Activated naive CD4-positive, alpha-beta T cell (primary cell): ENCODE results near the gene UBE2S.
A peak's percentile ranks its signal among the peaks of the same experiment; 100 is the strongest.
"Not testable (repeated sequence)": the region's sequence is repeated elsewhere in the genome, so short reads cannot be mapped to it uniquely, and the experiment has no call there.

ENCODE experiments used
- DNase-seq, 4 experiments: peaks; one replicate each; lab custom pipeline; 2025; lab: John Stamatoyannopoulos, UW

Gene UBE2S

GRCh38 chr19:55407550-55407799 is at the start of gene UBE2S:
UBE2S (minus strand) TSS chr19:55407788; CDS start chr19:55407589, 199 bp downstream.
- DNase-seq: not testable (repeated sequence)

- DNase-seq: no peak
Measured at GRCh38 chr19:55456347-55456746, 48.8 kb upstream of the UBE2S start.

GRCh38 chr19:55455576-55456235 is 48.1 kb upstream of the UBE2S start:
- DNase-seq: no peak

- DNase-seq: peak in 2 of 4 experiments; percentile 32 to 36
Measured at GRCh38 chr19:55454787-55455243, 47.2 kb upstream of the UBE2S start.

- DNase-seq: no peak
Measured at GRCh38 chr19:55453511-55454260, 46.1 kb upstream of the UBE2S start.

- peak in 1 of 4 experiments; percentile 14 for DNase-seq
Measured at GRCh38 chr19:55452749-55453346, 45.3 kb upstream of the UBE2S start.

GRCh38 chr19:55451965-55452748 is 44.6 kb upstream of the UBE2S start:
- DNase-seq: peak in 1 of 4 experiments; percentile 11

- no peak for DNase-seq
Measured at GRCh38 chr19:55451163-55451964, 43.8 kb upstream of the UBE2S start.

GRCh38 chr19:55449469-55449868 is 41.9 kb upstream of the UBE2S start:
- DNase-seq: no peak

GRCh38 chr19:55448175-55448490 is 40.5 kb upstream of the UBE2S start:
- DNase-seq: not testable (repeated sequence)

GRCh38 chr19:55447421-55448174 is 40.0 kb upstream of the UBE2S start:
- DNase-seq: no peak

GRCh38 chr19:55446060-55446459 is 38.5 kb upstream of the UBE2S start:
- DNase-seq: no peak

GRCh38 chr19:55444646-55445045 is 37.1 kb upstream of the UBE2S start:
- no peak for DNase-seq

- DNase-seq: no peak
Measured at GRCh38 chr19:55443824-55444480, 36.4 kb upstream of the UBE2S start.

GRCh38 chr19:55443045-55443823 is 35.6 kb upstream of the UBE2S start, which contains the start of gene SHISA7:
SHISA7 (minus strand) TSS chr19:55443300; CDS start chr19:55442863, 437 bp downstream.
- DNase-seq: no peak

- DNase-seq: no peak
Measured at GRCh38 chr19:55442372-55442961, 34.9 kb upstream of the UBE2S start.

GRCh38 chr19:55441692-55442321 is 34.2 kb upstream of the UBE2S start:
- DNase-seq: no peak

- no peak for DNase-seq
Measured at GRCh38 chr19:55441319-55441691, 33.7 kb upstream of the UBE2S start.
